Measurements from ENCODE around the gene FRMD4B. TPM values are rescaled to one million over a fixed set of nuclear protein-coding genes. Genes with fewer than 3 reads are reported as not detected.

Gene FRMD4B
- total and polyA plus RNA-seq, 5 donors = 8.8 to 42.1 (median 29.4) TPM

- H3K27ac ChIP-seq (ENCODE audit: low read length) = peak within 1 kb of the TSS; percentile 96
- no peaks in the 10 kb centered on the region for H3K9me3 ChIP-seq (ENCODE audit: control insufficient read depth, low read length)
- WGBS = 47% methylated on average over 3 of the region's 3 CpGs
- intact Hi-C loops (cut with DNase I) = no loop called here
- H3K4me1 ChIP-seq (ENCODE audit: control insufficient read depth, insufficient read depth, low read length) = no peaks in the 10 kb centered on the region
- peak within 1 kb of the TSS; percentile 56 for H3K4me3 ChIP-seq (ENCODE audit: low read length)
- H3K27me3 ChIP-seq (ENCODE audit: control insufficient read depth, insufficient read depth) = no peaks in the 10 kb centered on the region
- DNase-seq (no peak), ATAC-seq (peak; percentile 71 to 78)
Measured at GRCh38 chr3:69122403-69122802, 263.5 kb downstream of the FRMD4B start, which contains the start of gene LMOD3. Gene LMOD3, minus strand, starts transcription at chr3:69122595. Its CDS starts 209 bp downstream, at chr3:69122386.

- peak overlapping the region; percentile 56 for H3K4me3 ChIP-seq (ENCODE audit: low read length)
- no peaks in the 10 kb centered on the region for H3K27me3 ChIP-seq (ENCODE audit: control insufficient read depth, insufficient read depth)
- 30% methylated on average over 8 of the region's 8 CpGs for WGBS
- H3K4me1 ChIP-seq (ENCODE audit: control insufficient read depth, insufficient read depth, low read length) = no peaks in the 10 kb centered on the region
- H3K27ac ChIP-seq (ENCODE audit: low read length) = peak overlapping the region; percentile 96
- ATAC-seq = peak in 1 of 2 donors; percentile 28
- DNase-seq = no peak
- H3K9me3 ChIP-seq (ENCODE audit: control insufficient read depth, low read length) = no peaks in the 10 kb centered on the region
- intact Hi-C loops (cut with DNase I) = no loop called here
Measured at GRCh38 chr3:69121950-69122349, 263.9 kb downstream of the FRMD4B start.

- 66% methylated on average over 6 of the region's 6 CpGs for WGBS
- peak; percentile 31 to 32 for ATAC-seq
Measured at GRCh38 chr3:69121513-69121912, 264.4 kb downstream of the FRMD4B start.

GRCh38 chr3:69120879-69121464 is 264.9 kb downstream of the FRMD4B start:
- ATAC-seq = peak; percentile 30 to 33
- Histone ChIP-seq H3K27ac (ENCODE audit: low read length) (no peak overlapping the region), H3K4me3 (ENCODE audit: low read length) (peak overlapping the region; percentile 56), H3K27me3 (ENCODE audit: control insufficient read depth, insufficient read depth) (no peaks in the 10 kb centered on the region), H3K4me1 (ENCODE audit: control insufficient read depth, insufficient read depth, low read length) (peaks cover 1% of the 10 kb centered on the region), H3K9me3 (ENCODE audit: control insufficient read depth, low read length) (no peaks in the 10 kb centered on the region)
- WGBS = 0% methylated on average over 1 of the region's 1 CpG
- intact Hi-C loops (cut with DNase I) = no loop called here
- peak in 2 of 3 donors; percentile 36 to 62 for DNase-seq

More at GRCh38 chr3:69121513-69121912, 264.4 kb downstream of the FRMD4B start:
- intact Hi-C loops (cut with DNase I) = no loop called here
- no peaks in the 10 kb centered on the region for H3K9me3 ChIP-seq (ENCODE audit: control insufficient read depth, low read length)
- DNase-seq = no peak
- H3K4me3 ChIP-seq (ENCODE audit: low read length) = peak overlapping the region; percentile 56
- no peaks in the 10 kb centered on the region for H3K27me3 ChIP-seq (ENCODE audit: control insufficient read depth, insufficient read depth)
- H3K4me1 ChIP-seq (ENCODE audit: control insufficient read depth, insufficient read depth, low read length) = no peaks in the 10 kb centered on the region
- H3K27ac ChIP-seq (ENCODE audit: low read length) = peak overlapping the region; percentile 12
